GM21447 (cell line): ENCODE measurements around the gene DHRS12.
A peak's percentile ranks its signal among the peaks of the same experiment; 100 is the strongest.

ENCODE experiments used
- ATAC-seq: cut with Tn5 transposase; IDR thresholded peaks from one replicate; pipeline ENCODE4 v1.9.1; 2021; ENCODE audit not compliant: unreplicated experiment

DHRS12 gene

DNA sequence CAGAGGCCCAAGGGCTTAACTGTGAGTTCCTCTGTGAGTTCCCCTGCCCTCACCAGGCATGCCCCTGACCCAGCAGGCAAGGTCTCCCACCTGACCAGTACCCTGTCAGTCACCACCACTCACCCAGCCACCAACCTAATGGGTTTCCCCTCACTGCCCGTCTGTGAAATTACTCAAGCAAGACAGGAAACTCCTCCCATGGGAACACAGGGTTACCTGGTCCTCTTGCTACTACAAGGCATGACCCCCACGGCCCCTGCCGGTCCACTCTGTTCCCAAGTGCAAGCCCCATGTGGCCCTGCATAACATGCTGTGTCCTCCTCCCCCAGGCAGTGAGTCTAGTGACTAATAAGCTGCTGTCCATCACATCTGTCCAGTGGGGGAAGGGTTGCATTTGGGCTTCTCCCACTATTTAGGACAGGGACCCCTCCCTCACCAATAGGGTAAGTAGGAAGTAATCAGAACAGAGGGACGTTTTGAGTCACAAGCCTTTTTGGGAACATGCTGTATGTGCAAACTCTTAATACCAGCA lies 8.0 kb upstream of the DHRS12 start:
- peak; percentile 51 for ATAC-seq

DNA sequence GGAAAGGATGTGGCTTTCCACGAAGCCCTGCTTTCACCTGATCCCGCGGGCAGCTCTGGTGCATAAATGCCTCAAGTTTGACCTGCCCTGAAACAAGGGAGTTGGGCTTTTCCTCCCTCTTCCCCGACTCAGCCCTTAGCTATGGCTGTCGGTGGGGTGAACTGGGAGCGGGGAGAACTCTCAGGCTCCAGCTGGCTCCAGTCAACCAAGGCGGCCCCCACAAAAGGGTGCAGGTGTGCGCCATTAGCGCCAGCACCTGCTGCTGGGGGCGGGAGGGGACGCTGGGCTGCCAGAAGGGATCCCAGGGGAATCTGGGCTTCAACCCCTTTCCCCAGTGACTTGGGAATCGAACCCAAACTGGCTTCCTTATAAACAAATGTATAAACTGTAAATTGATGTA lies 7.1 kb upstream of the DHRS12 start:
- no peak for ATAC-seq

DNA sequence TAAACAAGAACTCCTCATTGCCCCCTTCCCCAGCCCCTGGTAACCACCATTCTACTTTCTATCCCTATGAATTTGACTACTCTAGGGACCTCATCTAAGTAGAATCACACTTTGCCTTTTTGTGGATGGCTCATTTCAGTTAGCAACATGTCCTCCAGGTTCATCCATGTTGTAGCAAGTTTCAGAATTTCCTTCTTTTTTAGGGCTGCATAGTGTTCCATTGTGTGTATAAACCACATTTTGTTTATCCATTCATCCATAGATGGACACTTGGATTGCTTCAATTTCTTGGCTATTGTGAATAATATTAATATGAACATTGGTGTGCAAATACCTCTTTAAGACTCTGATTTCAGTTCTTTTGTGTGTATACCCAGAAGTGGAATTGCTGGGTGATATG lies 4.8 kb upstream of the DHRS12 start:
- ATAC-seq, result no peak

DNA sequence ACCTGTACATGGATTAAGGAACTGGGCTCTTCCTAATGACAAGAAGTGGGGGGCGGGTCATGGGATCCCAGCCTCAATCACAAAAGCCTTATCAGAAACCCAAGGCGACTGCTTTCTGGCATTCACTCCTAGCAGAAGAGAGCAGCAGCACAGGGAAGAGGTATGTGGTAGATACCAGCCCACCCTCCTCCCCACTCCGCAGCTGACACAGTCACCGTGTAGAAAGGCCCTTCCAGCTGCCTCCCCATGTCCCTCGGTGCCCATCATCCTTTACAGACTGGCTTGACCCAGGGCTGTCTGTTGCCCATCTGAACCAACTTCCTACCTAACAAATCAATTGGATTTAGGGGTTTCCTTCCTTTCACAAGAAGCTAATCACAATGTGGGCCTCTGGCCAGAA lies 3.1 kb upstream of the DHRS12 start:
- ATAC-seq, result no peak

DNA sequence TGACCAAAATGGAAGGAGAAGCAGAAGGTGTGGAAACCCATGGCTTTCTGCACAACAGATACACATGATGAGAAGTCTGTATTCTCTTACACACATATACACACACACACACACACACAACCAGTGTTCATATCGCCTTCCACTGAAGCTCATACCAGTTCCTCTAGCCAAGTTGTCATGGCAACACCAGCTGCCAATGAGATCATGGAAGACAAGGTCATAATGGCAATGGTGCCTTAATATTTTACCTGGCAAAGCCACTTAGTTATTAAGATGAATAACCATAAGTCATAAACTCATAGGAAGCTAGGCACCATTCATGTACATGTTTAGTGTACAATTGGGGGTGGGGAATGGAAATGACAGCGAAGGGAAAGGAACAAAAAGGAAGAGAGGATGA lies 2.6 kb upstream of the DHRS12 start:
- ATAC-seq, result no peak

DNA sequence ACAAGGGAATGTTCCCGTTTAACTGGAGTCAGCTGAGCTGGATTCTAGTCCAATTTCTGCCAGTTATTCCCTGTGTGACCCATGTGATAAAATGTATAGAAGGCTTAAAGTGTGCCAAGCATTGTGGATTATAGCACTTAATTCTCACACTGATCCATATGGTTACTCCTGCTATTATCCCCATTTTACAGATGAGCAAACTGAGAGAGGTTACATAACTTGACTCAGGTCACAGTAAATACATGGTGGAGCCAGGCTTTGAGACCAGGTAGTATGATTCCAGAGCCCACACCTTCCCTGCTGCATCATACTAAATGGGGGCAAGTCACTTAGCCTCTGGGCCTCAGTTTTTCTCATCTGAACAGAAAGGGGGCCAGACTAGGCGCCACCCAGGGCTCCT lies 2.0 kb upstream of the DHRS12 start:
- no peak for ATAC-seq

DNA sequence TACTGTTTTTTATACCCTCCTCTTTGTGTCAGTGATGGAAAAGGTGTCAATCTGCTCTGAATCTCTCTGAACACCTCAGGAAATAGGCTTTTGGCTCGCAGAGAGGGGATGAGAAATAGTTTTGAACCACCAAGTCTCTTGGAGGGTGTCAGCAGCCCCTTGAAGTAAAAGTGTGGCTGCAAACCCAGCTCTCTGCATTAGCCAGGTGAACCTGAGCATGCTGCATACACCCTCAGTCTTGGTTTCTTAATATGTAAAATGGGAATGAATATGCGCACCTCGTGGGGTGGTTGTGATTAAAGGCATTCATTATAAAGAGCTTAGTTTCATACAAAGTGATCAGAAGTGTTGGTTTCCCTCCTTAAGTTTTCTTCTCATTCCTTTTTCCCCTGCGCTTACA lies 1.4 kb upstream of the DHRS12 start:
- ATAC-seq, result no peak

DNA sequence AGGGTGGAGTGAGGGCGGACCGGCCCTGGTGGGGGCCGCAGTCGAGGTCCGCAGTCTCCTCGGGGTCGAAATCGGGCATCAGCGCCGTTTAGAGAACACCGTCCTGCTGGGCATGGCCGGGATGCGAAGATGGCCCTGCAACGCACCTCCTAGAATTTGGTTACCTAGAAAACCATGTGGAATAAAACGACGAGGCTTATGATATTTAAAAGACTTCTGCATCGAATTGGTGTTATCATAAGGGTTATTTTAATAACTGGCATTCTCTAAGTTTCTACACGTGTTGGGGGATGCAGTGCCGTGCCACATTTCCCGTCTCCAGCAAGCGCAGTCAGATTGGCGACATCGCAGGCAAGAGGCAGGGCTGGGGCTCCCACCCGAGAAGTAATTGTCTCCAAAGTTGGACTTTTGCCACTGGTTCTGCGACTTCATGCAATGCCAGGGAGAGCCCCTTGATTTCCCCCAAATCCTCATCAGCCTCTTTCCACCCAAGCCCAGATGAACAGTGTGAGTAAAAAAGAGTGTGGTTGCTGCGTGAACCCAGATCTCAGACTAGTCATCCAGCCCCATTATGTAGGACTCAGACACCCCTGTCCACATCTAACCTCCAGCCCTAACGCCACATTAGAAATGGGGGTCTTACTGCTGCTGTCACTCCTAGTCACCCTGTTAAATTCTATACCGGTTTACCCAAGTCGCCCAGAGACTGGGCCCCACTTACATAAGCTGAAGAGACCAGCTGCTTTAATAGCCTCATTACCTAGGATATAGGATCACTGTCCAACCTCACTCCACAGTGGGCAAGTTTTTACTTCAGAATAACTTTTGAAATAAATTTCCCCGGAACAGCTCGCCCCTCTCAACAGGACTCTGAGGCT lies 571 bp upstream of the DHRS12 start:
- no peak for ATAC-seq

DNA sequence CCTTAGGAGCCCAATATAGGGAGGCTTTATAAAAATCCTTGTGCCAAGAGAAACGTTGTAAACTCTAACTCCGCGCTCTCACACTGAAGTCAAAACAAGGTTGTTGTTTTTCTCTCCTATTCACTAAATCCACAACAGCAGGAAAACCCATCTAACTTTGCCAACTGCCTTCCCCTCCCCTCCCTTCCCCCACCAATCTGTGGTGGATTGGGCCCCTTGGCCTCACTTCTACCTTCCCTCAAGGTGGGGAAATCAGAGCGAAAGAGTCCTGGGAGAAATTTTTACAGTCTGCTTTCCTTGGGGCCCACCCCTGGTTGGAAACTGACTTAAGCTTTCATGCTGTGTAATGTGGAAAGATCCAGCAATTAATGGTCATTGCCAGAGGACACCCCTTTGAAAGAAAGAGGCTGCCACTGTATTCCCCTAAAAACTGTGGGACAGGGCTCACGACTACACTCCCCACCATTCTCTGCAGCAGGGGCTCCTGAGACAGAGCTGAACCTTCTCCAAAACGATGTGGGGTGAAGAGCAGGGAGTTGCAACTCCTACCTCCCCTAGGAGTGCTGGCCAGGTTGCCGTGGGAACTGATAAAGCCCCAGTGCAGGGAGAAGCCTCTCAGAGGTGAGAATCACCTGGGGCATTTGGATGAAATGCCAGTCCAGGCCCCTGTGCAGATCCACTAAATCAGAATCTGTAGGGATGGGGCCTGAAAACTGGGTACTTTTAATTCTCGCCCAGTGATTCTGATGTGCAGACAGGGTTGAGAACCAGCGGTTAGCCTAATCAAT lies 1.1 kb downstream of the DHRS12 start:
- ATAC-seq, result peak; percentile 1

DNA sequence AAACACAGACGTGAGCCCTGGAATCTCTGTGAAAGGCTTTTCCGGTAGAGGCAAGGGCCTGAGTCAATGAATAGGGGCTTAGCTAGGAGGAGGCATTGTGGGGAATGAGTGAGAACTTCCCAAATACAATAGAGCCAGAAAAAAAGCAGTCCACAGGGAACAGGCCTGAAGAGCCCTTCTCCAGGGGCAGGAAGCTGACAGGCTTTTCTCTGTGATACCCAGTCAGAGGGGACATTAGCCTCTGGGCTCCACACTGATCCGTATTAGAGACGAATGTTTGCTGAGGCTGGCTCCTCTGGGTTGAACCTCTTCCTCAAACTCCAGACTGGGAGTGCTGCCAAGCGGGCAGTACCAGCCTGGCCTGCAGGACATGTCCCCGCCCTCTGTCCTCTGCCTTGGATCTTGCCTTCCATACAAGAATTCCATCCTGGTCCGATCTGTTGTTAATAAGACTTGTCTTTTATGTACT lies 2.3 kb downstream of the DHRS12 start:
- ATAC-seq, result no peak

DNA sequence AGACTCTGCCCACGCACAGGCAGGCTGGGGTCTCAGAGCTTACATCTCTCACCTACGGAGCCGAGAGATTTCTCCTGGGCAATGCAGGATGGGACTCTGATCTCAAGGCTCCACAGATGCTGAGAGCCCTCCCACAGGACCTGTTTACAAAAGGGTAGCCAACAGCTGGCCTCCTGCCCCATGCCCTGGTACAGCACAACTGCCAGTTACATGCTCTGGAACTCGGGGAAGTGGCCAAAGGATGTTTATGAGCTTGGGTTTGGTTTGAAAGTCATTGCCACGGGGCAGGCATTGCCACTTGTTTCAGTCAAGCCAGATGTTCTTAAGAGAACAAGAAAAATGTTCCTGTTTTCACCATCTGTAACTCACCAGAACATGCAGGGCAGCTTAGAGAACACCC lies 3.5 kb downstream of the DHRS12 start:
- no peak for ATAC-seq

DNA sequence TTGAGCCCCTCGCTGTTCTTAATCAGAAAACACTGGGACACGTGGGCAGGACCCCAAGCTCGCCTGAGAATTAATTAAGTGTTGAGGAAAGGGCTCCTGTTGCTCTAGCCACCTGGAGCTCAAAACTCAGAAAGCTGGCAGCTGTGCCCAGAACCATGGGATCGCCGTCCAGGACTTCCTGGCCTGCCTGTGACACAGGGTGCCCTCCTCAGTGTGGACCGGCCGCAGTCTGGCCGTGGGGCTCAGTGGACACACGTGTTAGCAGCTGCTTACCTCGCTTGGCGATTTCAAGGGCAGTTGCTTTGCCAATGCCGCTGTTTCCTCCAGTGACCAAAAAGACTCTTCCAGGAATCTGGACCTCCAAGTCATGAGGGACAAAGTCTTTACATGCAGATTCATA lies 4.7 kb downstream of the DHRS12 start:
- ATAC-seq, result no peak

DNA sequence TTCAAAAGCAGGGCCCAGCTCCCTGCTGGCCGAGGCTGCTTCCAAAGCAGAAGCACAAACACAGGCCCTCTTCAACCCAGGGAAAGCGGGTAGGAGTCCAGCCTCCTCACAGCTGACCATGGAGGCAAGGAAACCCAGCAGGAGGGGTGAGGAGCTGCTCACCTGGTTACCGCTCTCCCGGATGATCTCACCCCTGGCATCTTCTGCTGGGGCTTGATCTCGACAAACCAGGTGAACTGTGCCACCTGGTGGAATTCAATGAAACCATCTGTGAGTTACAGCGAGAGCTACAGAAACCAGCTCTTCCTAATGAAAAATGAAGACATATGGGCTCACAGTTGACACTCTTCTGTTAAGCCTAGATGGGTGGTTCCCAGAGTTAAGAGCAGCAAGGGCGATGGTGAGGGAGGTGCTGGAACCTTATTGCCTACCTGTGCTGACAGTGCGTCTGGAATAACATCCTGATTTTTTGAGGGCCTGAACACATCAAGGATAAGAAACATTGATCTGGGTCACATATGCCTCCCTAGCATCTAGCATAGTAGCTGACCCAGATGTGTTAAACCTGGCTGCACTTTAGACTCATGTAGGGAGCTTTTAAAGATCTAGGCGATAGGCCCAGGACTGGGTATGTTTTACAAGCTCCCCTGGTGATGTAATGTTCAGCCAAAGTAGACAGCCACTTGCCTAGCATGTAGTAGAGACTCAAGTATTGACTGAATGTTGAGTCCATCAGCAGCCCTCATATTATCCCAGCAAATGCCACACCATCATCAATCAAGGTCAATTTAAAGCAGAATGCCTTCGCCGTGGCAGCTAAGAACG lies 6.1 kb downstream of the DHRS12 start:
- peak; percentile 42 for ATAC-seq

DNA sequence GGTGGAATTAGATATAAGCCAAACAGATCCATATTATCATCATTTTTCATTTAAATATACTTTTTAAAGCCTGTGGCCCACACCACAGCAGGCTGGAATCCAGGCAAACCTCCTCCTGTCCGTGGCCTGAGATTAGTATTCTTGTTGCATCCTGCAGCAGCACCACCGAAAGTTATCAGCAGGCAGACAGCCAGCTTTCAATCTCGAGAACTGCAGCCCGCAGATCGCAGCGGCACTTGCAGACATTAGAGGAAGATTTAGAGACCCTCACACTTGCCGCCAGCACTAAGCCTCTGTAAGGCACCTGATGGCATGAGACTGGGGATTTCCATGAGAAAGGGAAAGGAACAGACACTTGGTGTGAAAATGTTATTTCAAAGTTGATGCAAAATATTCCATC lies 7.4 kb downstream of the DHRS12 start:
- ATAC-seq, result no peak

DNA sequence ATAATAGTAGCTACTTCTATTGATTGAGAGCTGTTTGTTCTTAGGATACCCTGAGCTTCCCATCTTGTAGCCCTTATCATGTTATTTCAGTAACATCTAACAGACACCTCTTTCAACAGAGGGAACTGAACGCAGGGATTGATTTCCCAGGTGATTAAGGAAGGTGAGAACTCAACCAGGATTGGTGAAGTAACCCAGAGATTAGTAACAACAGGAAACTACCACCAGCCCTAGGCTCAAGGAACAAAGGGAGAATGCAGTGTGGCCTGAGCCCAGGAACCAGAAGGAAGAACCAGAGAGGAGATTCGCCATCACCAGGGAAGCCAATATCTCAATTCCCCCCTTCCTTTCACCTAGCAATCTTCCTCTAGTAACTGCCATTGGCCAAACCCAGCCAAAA lies 8.5 kb downstream of the DHRS12 start:
- no peak for ATAC-seq

DNA sequence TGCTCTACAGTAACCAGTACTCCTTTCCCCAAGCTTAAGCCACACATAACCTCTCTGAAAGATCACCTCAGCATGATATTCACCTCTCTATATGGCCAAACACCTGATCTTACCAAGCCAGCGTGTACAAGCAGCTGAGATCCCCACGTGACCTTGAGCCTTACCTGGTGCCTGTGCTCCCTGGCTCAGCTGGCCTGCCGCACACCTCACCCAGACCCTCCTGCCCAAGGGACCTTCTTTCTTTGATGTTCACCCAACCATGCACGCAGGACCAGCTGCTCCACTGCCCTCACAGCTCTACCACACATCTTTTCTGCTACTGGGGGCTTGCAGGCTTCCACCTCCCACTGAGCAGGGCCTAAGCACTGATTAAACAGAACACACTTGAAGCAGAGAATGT lies 9.0 kb downstream of the DHRS12 start:
- ATAC-seq, result no peak

DNA sequence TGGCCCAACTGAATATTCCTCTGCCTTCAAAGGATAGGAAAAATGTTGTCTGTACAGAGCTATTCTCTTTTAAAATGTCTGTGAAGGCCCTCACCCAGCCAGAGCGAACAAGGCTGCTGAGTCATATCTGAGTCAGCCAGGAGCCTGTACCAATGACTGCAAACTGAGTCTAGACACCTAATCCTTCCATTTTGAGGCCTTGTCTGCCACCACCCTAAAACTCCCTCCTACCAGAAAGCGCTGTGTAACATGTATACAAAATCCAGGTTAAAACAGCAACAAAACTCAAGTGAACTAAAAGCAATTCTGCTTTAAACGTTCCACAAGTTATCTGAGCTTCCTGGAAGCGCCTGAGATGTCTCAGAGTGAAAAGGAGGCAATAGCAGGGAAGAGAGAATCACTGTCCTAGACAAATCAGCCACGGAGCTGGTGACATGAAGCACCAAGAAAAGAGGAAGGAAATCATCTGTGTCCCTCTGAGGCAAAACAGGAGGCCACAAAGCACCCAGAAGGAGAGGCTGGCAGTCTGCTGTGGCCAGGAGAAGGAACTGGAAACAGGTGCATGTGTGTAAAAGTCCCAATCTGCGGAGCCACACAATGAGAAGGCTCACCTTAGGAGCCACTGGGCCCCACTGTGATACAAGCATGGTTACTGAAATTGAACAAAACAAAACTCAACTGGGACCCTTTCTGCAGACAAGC lies 10.2 kb downstream of the DHRS12 start:
- peak; percentile 80 for ATAC-seq

DNA sequence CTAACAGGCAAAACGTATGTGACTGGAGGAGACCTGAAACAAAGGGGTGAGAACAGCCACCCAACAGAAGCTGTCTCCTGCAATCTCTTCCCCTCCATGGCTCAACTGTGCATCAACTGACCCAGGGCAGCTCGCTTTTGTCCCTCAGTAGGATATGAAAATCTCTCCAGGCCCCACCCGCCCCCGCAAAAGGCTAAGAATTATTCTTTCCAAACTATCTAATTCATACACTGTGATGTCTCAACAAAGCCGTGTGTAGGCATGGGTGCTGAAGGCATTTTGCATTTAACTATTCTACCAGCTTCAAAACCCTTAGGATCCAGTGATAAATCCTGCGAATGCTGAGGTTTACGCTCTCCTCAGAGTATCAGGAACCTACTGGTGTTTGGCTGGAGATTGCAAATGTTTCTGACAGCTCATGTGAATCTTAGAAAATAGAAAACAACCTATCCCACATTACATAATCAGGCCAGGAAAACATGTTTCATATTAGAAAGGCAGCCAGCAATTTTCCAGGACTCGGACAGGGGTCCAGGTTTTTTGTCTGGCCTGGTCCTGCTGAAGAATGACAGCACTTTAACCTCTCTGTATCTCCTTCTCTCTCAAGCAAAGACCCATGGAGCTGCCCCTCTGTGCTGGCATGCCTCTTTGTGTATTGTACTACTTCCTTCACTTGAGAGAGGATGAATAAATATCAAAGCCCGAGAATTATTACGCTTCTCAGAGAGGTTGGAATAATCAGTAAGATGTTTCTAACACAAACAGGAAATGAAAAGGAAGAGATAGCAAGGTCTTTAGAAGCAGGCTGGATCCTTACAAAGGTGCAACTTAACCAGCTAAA lies 17.3 kb downstream of the DHRS12 start:
- ATAC-seq, result no peak

DNA sequence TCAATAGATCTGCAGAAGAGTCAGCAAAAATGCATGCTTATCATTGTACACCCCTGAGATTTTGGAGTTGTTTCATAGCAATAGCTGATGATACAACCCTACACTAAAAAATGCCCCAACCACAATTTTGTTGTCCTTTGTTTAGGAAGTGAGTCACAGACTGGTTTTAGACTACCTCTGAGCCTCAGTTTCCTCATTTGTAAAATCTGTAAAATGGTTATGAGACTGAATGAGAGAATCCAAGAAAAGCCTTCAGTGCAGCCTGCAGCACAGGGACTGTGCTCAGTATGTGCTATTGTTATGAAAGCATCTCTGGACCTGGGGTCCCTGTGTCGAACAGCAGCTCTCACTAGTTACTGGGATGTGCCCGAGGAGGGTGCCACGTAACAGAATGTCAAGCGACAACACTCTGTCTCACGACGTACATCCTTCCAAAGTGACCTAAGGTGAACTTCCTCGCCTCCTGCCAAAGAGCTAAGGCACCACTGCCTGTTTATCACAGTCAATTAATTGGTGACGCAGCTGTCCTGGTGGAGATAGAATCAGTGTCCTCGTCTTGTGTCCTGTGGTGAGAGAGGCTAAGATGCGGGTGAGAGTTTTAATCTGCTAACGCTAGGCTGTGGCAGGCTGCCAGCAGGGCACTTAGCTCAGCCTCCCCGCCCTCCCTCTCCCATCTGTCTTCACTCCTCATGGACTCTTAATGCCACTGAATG lies 18.1 kb downstream of the DHRS12 start:
- ATAC-seq, result no peak
